Bronchial epithelial cell (primary cell): ENCODE data around the gene NR0B2. TPM values are rescaled to one million over a fixed set of nuclear protein-coding genes. Genes with fewer than 3 reads are reported as not detected.

ENCODE experiments used
- DNase-seq: peaks from one replicate; pipeline ENCODE4 v3.0.0-alpha.2; 2010; ENCODE audit warnings: low read depth
- FAIRE-seq: peaks from 2 replicates; lab custom pipeline; 2011; peaks lifted over from hg19 to GRCh38; lab: Jason Lieb, UNC
- H3K27me3 ChIP-seq: 2 replicates; pipeline ENCODE4 v1.5.1; 2011; ENCODE audit warnings: low read length; ENCODE audit not compliant: control insufficient read depth, insufficient read depth
- H3K36me3 ChIP-seq: 2 replicates; pipeline ENCODE4 v1.5.1; 2011; ENCODE audit warnings: low read length; ENCODE audit not compliant: control insufficient read depth, insufficient read depth
- H3K4me3 ChIP-seq: 2 replicates; pipeline ENCODE4 v1.5.1; 2011; ENCODE audit warnings: mild to moderate bottlenecking, low read depth, low read length, control low read depth
- CTCF ChIP-seq: IDR thresholded peaks from 2 replicates; pipeline ENCODE4 v1.5.1; 2011; ENCODE audit warnings: mild to moderate bottlenecking, moderate library complexity, low read length, control low read depth, inconsistent platforms; ENCODE audit not compliant: insufficient read depth, severe bottlenecking
- total RNA-seq: library from RNA; depleted of rRNA; stranded (reverse); fragments of >200 nt; gene quantifications from 2 replicates; pipeline ENCODE4 v1.2.1, GENCODE V29; 2014

The NR0B2 gene
- total RNA-seq, 1 donor from 2014 or later = not detected

DNA sequence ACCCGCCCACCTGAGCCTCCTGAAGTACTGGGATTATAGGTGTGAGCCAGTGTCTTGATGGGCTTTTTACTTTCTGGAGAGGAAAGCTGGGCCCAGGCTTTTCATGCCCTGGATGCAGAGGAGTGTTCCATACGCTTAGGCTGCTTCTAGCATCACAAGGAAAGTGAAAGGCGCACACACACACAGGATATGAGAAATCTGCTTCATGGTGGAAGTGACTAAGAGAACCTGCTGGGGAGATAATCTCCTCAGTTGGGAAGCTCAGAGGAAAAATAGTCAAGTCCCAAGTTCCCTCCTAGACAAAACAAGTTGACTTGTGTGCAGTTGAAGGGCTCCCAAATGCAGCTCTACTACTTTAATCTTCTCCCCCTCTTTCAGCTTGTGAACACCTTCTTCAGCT is 9.9 kb upstream of the NR0B2 start:
- peaks cover 7% of the 10 kb centered on the region for H3K36me3 ChIP-seq
- peak; percentile 50 for DNase-seq

DNA sequence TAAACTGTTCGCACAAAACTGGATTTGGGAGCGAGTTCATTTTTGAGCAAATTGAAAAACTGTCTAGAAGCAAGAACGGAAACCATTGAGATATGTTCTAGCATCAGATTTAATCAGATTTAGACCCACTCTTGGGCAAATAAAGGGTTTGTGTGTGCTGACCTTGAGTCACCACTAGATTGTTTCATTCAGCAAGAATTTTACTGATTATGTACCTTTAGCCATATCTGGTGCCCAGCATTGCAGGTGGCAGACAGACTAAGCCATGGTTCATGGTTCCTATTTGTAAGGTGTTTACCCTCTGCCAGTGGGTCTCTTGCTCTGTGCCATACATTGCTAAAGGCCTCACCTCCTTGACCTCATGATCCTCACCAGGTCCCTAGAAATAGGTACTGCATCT is 9.1 kb upstream of the NR0B2 start:
- no peak for FAIRE-seq
- TF ChIP-seq CTCF = no peak
- peak; percentile 41 for DNase-seq
- Histone ChIP-seq H3K36me3 (peaks cover 7% of the 10 kb centered on the region), H3K4me3 (no peak overlapping the region), H3K27me3 (no peaks in the 10 kb centered on the region)

More for the DNA sequence above, 9.9 kb upstream of the NR0B2 start:
- H3K4me3 ChIP-seq = no peak overlapping the region
- no peak for FAIRE-seq
- no peaks in the 10 kb centered on the region for H3K27me3 ChIP-seq
- TF ChIP-seq CTCF = no peak

DNA sequence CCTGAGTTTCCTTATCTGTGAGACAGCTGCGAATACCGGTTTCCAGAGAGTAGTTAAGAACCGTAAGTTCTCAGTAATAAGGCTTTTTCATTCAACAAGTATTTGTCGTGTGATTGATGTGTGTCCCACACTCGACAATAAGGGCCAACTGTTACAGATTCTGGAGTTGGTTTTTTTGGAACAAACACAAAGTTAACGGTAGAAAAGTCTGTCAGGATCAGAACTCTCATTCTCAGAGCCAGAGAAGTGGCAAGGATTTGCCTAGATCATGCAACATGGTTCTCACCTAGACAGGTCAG is 8.6 kb upstream of the NR0B2 start:
- Histone ChIP-seq H3K36me3 (peaks cover 7% of the 10 kb centered on the region), H3K27me3 (no peaks in the 10 kb centered on the region), H3K4me3 (peak overlapping the region; percentile 79)
- no peak for TF ChIP-seq CTCF
- FAIRE-seq (no peak), DNase-seq (no peak)

GRCh38 chr1:26921540-26922430 is 8.0 kb upstream of the NR0B2 start, which contains the start of gene NUDC:
TSS of gene NUDC (plus strand) at chr1:26921743. CDS start at chr1:26921849, 106 bp downstream.
- Histone ChIP-seq H3K36me3 (peaks cover 7% of the 10 kb centered on the region), H3K27me3 (no peaks in the 10 kb centered on the region), H3K4me3 (peak within 1 kb of the TSS; percentile 79)
- peak; percentile 52 for FAIRE-seq
- DNase-seq = peak; percentile 93
- no peak for TF ChIP-seq CTCF

DNA sequence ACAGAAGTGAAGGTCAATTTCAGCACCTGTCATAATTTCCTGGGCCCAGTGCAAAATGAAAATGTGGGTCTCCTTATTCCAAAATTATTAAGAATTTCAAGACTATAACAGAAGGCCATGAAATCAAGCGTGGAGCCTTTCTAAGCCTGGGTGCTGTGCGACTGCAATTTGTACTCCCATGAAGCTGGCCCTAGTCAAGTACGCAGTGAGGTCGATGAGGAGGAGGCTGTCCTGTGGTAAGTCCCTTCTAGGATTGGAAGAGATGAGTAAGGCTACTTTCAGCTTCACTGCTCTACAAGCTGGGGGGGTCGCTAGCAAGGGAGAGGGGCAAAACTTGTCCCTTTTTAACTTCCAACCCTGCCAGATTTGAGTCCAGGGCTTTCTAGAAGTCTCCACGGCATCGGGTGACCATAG is 7.4 kb upstream of the NR0B2 start:
- Histone ChIP-seq H3K36me3 (peaks cover 7% of the 10 kb centered on the region), H3K4me3 (peak overlapping the region; percentile 79), H3K27me3 (no peaks in the 10 kb centered on the region)
- no peak for TF ChIP-seq CTCF
- FAIRE-seq (no peak), DNase-seq (no peak)
